Erythroblast (primary cell): ENCODE results near the gene RALGPS1.

ENCODE experiments used
- GATA1 ChIP-seq: IDR thresholded peaks from 2 replicates; pipeline ENCODE4 v1.6.1; 2011; ENCODE audit warnings: low read depth, mild to moderate bottlenecking, control low read depth, low read length, moderate library complexity
- POLR2A ChIP-seq: IDR thresholded peaks from 2 replicates; pipeline ENCODE4 v1.6.1; 2011; ENCODE audit warnings: mild to moderate bottlenecking, low read length

DNA sequence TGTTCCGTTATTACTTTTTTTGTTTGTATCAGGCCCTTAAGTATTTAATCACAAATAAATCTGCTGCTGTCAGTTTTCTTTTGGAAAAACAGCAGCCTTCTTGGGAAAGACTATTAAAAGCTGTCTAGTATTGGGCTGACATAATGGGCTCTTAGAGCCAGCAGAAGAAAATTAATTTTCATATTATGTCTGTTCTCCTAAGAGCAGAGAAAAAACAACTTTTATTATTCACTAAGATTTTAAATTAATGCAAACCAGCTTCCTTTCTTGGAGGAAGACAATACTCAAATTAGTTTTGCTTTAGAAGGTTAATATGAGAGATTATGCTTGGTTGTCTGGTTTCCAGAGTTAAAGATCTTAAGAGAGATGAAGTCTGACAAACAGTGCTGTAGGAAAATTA, 319.4 kb downstream of the RALGPS1 start:
- TF ChIP-seq POLR2A = no peak
- no peak for TF ChIP-seq GATA1
